Measurements from ENCODE around the gene TYRO3.
A peak's percentile ranks its signal among the peaks of the same experiment; 100 is the strongest.

The TYRO3 gene

DNA sequence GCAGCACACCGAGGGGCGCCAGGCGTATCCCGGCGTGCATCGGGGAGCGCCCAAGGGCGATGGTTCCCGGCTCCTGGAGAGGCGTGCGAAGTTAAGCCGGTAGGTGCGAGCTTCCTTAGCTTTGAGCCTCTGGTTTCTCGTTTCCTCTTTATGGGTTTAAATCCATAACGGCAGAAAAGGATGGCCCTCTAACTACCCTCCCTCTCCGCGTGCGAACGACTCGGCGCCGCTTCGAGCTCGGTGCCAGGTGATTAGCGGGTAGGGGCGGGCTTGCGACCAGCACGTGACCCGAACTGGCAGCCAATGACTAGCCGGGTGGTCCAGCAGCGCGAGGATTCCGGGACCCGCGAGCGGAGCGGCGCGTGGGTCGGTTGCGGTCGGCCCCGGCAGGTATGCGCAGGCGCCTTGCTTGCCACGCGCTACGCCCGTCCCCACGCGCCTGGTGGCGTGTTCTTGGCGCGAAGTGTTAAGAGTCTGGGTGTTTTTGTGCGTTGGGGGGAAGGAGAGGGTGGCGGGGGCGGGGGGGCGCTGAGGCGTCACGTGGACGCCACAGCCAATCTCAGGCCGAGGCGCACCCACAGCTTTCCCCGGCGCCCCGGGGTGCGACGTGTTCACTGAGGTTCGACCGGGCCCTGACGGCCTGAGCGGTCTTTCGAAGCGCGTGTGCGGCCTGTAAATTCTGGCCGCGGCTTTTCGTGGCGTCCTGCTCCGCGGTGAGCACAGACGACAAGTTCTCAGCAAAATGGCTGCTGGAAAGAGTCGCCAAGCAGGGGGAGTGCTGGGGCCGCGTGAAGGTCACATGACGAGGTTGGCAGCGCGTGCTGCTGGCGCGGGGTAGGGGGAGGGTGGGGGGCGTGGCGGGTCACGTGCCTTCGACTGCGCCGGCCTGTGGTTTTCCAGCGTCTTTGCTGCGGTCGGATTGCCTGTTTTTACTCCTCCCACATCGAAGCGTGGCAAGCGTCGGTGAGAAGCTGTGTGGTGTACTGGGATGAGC, 62.5 kb downstream of the TYRO3 start:
- ATAC-seq (ENCODE audit: low read depth) (peak; percentile 82), DNase-seq (ENCODE audit: low spot score in 2 of 2) (peak; percentile 59 to 69)
- Mint-ChIP-seq H3K4me3 (peak overlapping the region; percentile 81), H3K9me3 (peaks cover 2% of the 10 kb centered on the region), H3K36me3 (peaks cover 2% of the 10 kb centered on the region), H3K4me1 (peaks cover 7% of the 10 kb centered on the region), H3K27me3 (no peaks in the 10 kb centered on the region), H3K27ac (peak overlapping the region; percentile 75)

DNA sequence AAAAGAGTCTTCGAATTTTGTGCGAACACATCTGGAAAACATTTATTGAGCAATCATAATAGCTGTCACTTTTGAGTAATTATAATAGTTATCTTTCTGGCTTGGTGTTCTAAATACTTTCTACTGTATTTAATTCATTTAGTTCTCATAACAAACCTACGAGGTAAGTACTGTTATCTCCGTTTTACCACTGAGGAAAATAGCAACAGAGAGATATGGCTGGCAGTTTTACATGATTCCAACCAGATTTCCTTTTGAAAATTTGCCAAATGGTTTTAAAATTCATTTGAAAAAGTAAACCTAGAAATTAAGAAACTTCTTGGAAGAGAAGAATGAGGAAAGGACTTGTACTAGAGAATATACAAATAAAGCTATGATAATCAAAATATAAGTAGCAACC, 63.9 kb downstream of the TYRO3 start:
- peaks cover 7% of the 10 kb centered on the region for H3K4me1 Mint-ChIP-seq
- no peak overlapping the region for H3K27ac Mint-ChIP-seq
- ATAC-seq (ENCODE audit: low read depth) (no peak), DNase-seq (ENCODE audit: low spot score in 2 of 2) (no peak)
- peaks cover 2% of the 10 kb centered on the region for H3K36me3 Mint-ChIP-seq
- H3K27me3 Mint-ChIP-seq = no peaks in the 10 kb centered on the region
- peaks cover 2% of the 10 kb centered on the region for H3K9me3 Mint-ChIP-seq
- no peak overlapping the region for H3K4me3 Mint-ChIP-seq

DNA sequence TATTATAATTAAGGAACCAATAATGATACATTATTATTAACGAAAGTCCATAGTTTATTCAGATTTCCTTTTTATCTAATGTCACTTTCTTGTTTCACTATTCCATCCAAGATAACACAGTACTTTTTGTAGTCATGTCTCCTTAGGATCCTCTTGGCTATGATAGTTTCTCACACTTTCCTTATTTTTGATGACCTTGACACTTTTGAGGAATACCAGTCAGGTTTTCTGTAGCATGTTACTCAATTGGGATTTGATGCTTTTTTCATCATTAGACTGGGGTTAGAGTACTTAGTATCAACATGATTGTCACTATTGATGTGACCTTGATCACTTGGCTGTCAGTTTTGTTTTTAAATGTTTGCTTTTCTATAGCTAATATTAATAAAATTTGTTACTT, 68.2 kb downstream of the TYRO3 start:
- Mint-ChIP-seq H3K27me3 (no peaks in the 10 kb centered on the region), H3K27ac (no peak overlapping the region), H3K9me3 (no peaks in the 10 kb centered on the region), H3K4me3 (no peak overlapping the region), H3K36me3 (no peaks in the 10 kb centered on the region), H3K4me1 (peaks cover 2% of the 10 kb centered on the region)
- no peak for ATAC-seq (ENCODE audit: low read depth)
- no peak for DNase-seq (ENCODE audit: low spot score in 2 of 2)

DNA sequence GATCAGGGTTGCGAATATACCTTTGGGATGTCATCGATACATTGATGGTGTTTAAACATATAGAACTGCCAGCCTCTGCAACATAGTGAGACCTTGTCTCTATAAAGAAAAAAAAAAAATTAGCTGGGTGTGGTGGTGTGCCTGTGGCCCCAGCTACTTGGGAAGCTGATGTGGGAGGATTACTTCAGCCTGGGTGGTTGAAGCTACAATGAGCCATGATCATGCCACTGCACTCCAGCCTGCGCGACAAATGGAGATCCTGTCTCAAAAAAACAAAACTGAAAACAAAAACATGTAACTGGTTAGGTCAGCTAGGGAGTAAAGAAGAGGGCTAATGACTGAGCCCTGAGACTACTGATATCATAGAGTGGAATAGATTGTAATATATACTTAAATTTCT, 70.5 kb downstream of the TYRO3 start:
- DNase-seq (ENCODE audit: low spot score in 2 of 2) (no peak), ATAC-seq (ENCODE audit: low read depth) (no peak)
- no peak overlapping the region for H3K27ac Mint-ChIP-seq
- H3K36me3 Mint-ChIP-seq = no peaks in the 10 kb centered on the region
- H3K27me3 Mint-ChIP-seq = no peaks in the 10 kb centered on the region
- H3K4me1 Mint-ChIP-seq = peaks cover 10% of the 10 kb centered on the region
- no peak overlapping the region for H3K4me3 Mint-ChIP-seq
- no peaks in the 10 kb centered on the region for H3K9me3 Mint-ChIP-seq

DNA sequence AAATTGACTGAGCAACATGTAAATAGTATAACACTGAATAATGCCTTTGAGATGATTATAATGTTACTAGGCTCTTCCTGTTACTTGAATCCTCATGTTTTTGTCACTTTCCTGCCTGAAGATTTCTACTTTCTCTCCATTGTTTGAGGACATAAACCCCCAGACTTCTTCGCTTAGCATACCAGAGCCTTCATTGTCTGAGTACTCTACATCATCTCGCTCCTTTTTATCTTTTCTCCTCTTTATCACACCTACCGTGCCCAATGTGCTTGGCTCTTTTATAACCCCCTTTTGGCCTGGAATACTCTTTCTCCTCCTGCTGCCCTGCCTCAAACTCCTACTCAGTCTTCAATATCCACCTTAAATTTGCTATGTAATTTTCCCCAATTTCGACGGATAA, 70.9 kb downstream of the TYRO3 start:
- no peaks in the 10 kb centered on the region for H3K9me3 Mint-ChIP-seq
- ATAC-seq (ENCODE audit: low read depth) (no peak), DNase-seq (ENCODE audit: low spot score in 2 of 2) (no peak)
- H3K27ac Mint-ChIP-seq = no peak overlapping the region
- H3K36me3 Mint-ChIP-seq = no peaks in the 10 kb centered on the region
- H3K27me3 Mint-ChIP-seq = no peaks in the 10 kb centered on the region
- H3K4me1 Mint-ChIP-seq = peaks cover 14% of the 10 kb centered on the region
- H3K4me3 Mint-ChIP-seq = no peak overlapping the region

DNA sequence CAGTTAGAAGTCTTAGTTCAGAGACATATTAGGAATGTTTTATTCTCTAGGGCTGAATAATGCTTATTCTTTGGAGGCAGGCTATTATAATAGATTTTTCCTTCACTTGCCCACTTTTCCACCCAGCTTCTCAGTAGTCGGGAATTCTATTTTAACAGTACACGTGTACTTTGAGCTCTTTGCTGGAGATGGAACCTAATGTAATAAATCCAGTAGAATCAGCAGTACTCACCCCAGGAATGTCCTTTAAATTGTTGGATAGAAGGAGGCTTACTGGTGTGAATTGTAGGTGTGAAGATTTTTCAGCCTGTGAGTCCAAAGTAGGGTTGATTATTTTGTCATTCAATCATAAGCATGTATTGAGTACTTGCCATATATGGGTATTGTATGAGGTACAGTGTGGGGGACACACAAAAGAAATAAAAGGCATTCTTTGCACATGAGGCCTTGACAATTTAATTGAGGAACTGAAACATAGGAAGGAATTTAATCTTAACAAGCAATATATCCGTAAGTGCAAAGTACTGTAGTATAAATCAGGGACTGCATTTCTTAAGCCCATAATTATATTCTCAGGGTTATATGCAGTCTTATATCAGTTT, 71.7 kb downstream of the TYRO3 start:
- ATAC-seq (ENCODE audit: low read depth) = peak; percentile 51
- Mint-ChIP-seq H3K36me3 (no peaks in the 10 kb centered on the region), H3K4me3 (no peak overlapping the region)

DNA sequence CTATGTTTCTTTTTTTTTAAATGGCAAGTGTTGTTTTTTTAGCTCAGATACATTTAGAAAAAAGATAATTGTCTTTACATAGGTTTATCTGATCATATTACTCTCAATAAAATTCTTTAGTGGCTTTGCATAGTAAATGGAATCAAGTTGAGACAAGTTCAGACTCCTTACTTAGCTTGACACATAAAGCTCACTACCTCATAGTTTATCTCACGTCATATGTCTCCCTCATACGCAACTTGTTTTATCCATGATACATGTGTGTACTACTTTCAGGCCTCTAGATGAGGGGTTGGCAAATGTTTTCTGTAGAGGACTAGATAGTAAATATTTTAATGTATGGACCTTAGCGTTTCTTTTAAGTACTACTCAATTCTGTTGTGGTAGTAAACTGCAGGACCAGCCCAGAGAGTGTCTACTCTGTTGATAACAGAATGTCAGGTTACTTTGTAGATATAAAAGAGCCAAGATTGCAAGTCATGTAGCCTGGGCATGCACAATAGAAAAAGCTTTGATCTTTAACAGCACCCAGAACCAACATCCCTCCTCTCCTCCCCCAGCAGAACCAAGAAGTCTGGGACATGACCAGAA, 73.0 kb downstream of the TYRO3 start:
- peaks cover 14% of the 10 kb centered on the region for H3K4me1 Mint-ChIP-seq
- no peaks in the 10 kb centered on the region for H3K27me3 Mint-ChIP-seq
- DNase-seq (ENCODE audit: low spot score in 2 of 2) (no peak), ATAC-seq (ENCODE audit: low read depth) (no peak)
- no peak overlapping the region for H3K27ac Mint-ChIP-seq
- H3K4me3 Mint-ChIP-seq = no peak overlapping the region
- no peaks in the 10 kb centered on the region for H3K9me3 Mint-ChIP-seq
- no peaks in the 10 kb centered on the region for H3K36me3 Mint-ChIP-seq

More for the DNA sequence above, 71.7 kb downstream of the TYRO3 start:
- DNase-seq (ENCODE audit: low spot score in 2 of 2) = no peak
- no peaks in the 10 kb centered on the region for H3K27me3 Mint-ChIP-seq
- H3K4me1 Mint-ChIP-seq = peaks cover 14% of the 10 kb centered on the region
- H3K27ac Mint-ChIP-seq = no peak overlapping the region
- H3K9me3 Mint-ChIP-seq = no peaks in the 10 kb centered on the region

Measured in memory B cell (primary cell).